OCI-LY1 (cell line): ENCODE measurements around the gene CLEC17A.

ENCODE experiments used
- CTCF ChIP-seq: fragments of 200-600 bp; sonication (generic), shearing (Covaris generic); IDR thresholded peaks from 2 replicates; pipeline ENCODE4 v1.5.1; 2017; ENCODE audit warnings: mild to moderate bottlenecking, antibody characterized with exemption, low read length, moderate library complexity, mixed read lengths
- EZH2 ChIP-seq: fragments of 200-600 bp; sonication (generic), shearing (Covaris generic); IDR thresholded peaks from 2 replicates; pipeline ENCODE4 v1.8.0; 2017; ENCODE audit warnings: borderline replicate concordance, mixed run types, mild to moderate bottlenecking, antibody characterized with exemption, low read length, moderate library complexity, mixed read lengths

DNA sequence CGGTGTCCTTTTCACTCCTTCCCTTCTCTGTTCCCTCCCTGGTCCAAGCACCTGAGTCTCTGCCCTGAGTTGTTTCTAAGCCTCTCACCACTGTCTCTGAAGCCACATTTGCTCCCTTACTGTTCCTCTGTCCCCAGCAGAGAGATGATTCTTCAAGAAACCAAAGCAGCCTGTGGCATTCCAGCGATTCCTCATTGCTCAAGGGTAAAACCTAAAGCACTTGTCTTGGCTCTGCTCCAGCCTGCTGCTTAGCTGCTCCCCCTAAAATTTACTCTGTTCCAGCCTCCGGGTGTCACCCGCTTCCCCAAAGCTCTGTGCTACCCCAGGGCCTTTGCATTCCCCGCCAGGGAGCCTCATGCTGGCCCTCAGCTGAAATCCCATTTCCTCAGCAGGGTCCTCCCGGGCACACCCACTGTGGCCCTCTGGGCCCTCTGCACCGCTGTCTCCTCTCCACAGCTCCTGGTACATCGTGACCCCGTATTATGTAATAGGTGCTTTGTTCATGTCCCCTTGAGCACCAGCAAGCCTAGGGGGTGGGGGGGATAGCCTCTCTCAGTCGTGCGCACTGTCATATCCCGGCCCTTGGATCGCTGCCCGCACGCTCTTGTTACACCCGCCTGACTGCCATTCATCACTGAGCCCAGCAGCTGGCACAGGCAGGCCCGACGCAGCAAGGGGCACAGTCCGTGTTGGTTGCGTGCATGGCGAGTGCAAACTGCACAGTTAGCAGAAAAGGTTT lies 37.7 kb upstream of the CLEC17A start:
- TF ChIP-seq CTCF (no peak), EZH2 (no peak)
